Measurements from ENCODE around the gene TIMP3. TPM values are rescaled to one million over a fixed set of nuclear protein-coding genes. Genes with fewer than 3 reads are reported as not detected.

The TIMP3 gene
- total and polyA plus RNA-seq, 2 experiments from 2014 or later, result 91.6 to 96.1 TPM

DNA sequence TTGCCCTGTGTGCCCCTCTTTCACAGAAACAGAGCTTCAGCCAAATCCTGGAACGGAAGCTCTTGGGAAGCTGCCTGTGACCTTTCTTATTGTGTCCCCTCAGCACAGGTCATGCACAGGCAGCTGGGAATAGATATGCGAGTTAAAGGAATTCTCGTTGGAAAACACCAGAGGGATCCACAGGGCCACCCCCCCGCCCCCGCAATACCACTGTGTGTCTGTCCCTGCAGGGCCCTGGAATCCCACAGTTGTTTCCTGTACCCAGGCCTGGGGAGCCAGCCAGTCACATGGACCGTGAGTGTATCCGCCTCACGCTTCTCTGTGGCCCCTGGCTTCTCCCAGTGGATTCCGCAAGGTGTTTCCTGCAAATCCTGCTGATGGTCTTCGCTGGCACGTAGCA lies 29.0 kb downstream of the TIMP3 start:
- Histone ChIP-seq H3K27ac (no peak overlapping the region), H4K20me1 (ENCODE audit: insufficient read depth, poor library complexity, severe bottlenecking) (peaks cover 23% of the 10 kb centered on the region)

DNA sequence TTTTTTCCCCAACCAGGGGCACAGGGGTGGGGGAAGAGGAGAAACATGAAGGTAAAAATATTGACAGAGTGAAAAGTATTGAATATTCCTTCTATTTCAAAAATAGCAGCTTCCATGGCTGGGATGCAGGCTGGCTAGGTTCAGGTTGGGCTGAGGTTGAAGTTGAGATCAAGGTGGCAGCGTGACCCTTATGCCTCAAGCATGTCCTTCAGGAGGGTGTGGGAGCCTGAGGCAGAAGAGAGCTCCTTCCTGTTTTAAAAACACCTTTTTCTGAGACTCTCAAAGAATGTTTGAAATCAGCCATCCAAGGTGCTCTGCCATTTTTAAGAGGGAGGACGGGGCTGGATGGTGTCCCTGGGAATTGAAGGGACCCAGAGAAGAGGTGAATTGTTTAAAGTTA lies 29.5 kb downstream of the TIMP3 start:
- no peaks in the 10 kb centered on the region for H3K36me3 ChIP-seq (replicated peaks; ENCODE audit: insufficient read depth, low read depth)
- no peak for DNase-seq (ENCODE audit: low spot score)
- no peaks in the 10 kb centered on the region for H3K79me2 ChIP-seq
- no peaks in the 10 kb centered on the region for H3K27me3 ChIP-seq
- no peaks in the 10 kb centered on the region for H3K9me3 ChIP-seq (ENCODE audit: low read depth)
- H4K20me1 ChIP-seq (ENCODE audit: insufficient read depth, poor library complexity, severe bottlenecking), result peaks cover 23% of the 10 kb centered on the region
- H3K4me3 ChIP-seq, result no peak overlapping the region
- TF ChIP-seq, protein P1, sequence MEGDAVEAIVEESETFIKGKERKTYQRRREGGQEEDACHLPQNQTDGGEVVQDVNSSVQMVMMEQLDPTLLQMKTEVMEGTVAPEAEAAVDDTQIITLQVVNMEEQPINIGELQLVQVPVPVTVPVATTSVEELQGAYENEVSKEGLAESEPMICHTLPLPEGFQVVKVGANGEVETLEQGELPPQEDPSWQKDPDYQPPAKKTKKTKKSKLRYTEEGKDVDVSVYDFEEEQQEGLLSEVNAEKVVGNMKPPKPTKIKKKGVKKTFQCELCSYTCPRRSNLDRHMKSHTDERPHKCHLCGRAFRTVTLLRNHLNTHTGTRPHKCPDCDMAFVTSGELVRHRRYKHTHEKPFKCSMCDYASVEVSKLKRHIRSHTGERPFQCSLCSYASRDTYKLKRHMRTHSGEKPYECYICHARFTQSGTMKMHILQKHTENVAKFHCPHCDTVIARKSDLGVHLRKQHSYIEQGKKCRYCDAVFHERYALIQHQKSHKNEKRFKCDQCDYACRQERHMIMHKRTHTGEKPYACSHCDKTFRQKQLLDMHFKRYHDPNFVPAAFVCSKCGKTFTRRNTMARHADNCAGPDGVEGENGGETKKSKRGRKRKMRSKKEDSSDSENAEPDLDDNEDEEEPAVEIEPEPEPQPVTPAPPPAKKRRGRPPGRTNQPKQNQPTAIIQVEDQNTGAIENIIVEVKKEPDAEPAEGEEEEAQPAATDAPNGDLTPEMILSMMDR (IDR thresholded peaks at IDR 0.05; ENCODE audit: poor library complexity), result no peak
- TF ChIP-seq EZH2phosphoT487 (IDR thresholded peaks at IDR 0.05; ENCODE audit: low read depth, severe bottlenecking, unreplicated experiment) (no peak), EZH2 (IDR thresholded peaks at IDR 0.05; ENCODE audit: borderline replicate concordance) (no peak)
- H3K4me2 ChIP-seq, result no peak overlapping the region
- WGBS (ENCODE audit: low lambda C conversion rate, missing lambda C conversion rate), result 89% methylated on average over 2 of the region's 2 CpGs
- no peaks in the 10 kb centered on the region for H3K9me2 ChIP-seq (replicated peaks; ENCODE audit: insufficient read depth)
- peaks cover 19% of the 10 kb centered on the region for H3K4me1 ChIP-seq (ENCODE audit: insufficient read depth)
- no peak overlapping the region for H3K27ac ChIP-seq
- H2AFZ ChIP-seq, result no peak overlapping the region

More for the DNA sequence above, 29.0 kb downstream of the TIMP3 start:
- Histone ChIP-seq H3K9me2 (replicated peaks; ENCODE audit: insufficient read depth) (no peaks in the 10 kb centered on the region), H3K4me2 (no peak overlapping the region), H3K4me1 (ENCODE audit: insufficient read depth) (peaks cover 19% of the 10 kb centered on the region), H3K9me3 (ENCODE audit: low read depth) (no peaks in the 10 kb centered on the region), H3K27me3 (no peaks in the 10 kb centered on the region), H3K4me3 (no peak overlapping the region), H3K36me3 (replicated peaks; ENCODE audit: insufficient read depth, low read depth) (no peaks in the 10 kb centered on the region), H3K79me2 (no peaks in the 10 kb centered on the region), H2AFZ (no peak overlapping the region)
- TF ChIP-seq EZH2 (IDR thresholded peaks at IDR 0.05; ENCODE audit: borderline replicate concordance) (no peak), EZH2phosphoT487 (IDR thresholded peaks at IDR 0.05; ENCODE audit: low read depth, severe bottlenecking, unreplicated experiment) (no peak)
- TF ChIP-seq, protein P1 (IDR thresholded peaks at IDR 0.05; ENCODE audit: poor library complexity), result no peak
- no peak for DNase-seq (ENCODE audit: low spot score)
- WGBS (ENCODE audit: low lambda C conversion rate, missing lambda C conversion rate), result 71% methylated on average over 11 of the region's 11 CpGs

DNA sequence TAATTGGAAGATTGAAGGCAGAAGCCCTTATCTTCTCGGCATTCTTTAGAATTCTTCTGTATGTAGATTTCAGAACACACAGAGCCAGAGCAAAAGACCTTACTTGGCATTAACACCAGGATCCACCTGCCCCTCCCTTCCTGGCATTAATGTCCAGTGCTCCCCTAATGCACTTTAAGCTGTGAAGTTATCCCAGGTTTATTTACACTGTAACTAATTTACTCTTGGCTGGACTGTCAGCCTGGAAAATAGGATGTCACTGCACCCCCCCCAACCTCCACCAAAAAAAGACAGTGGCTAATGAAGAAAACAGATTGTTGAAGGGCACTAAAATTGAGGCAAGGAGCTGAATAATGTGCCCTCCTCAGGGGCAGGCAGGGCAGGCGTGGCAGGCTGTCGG lies 30.1 kb downstream of the TIMP3 start:
- no peaks in the 10 kb centered on the region for H3K27me3 ChIP-seq
- no peak overlapping the region for H3K4me3 ChIP-seq
- WGBS (ENCODE audit: low lambda C conversion rate, missing lambda C conversion rate), result 70% methylated on average over 3 of the region's 3 CpGs
- DNase-seq (ENCODE audit: low spot score), result no peak
- no peak overlapping the region for H2AFZ ChIP-seq
- H3K79me2 ChIP-seq, result peaks cover 2% of the 10 kb centered on the region
- no peak overlapping the region for H3K4me2 ChIP-seq
- no peaks in the 10 kb centered on the region for H3K36me3 ChIP-seq (replicated peaks; ENCODE audit: insufficient read depth, low read depth)
- peaks cover 20% of the 10 kb centered on the region for H4K20me1 ChIP-seq (ENCODE audit: insufficient read depth, poor library complexity, severe bottlenecking)
- H3K4me1 ChIP-seq (ENCODE audit: insufficient read depth), result peaks cover 15% of the 10 kb centered on the region
- TF ChIP-seq EZH2 (IDR thresholded peaks at IDR 0.05; ENCODE audit: borderline replicate concordance) (no peak), EZH2phosphoT487 (IDR thresholded peaks at IDR 0.05; ENCODE audit: low read depth, severe bottlenecking, unreplicated experiment) (no peak)
- H3K27ac ChIP-seq, result no peak overlapping the region
- no peaks in the 10 kb centered on the region for H3K9me2 ChIP-seq (replicated peaks; ENCODE audit: insufficient read depth)
- H3K9me3 ChIP-seq (ENCODE audit: low read depth), result no peaks in the 10 kb centered on the region

DNA sequence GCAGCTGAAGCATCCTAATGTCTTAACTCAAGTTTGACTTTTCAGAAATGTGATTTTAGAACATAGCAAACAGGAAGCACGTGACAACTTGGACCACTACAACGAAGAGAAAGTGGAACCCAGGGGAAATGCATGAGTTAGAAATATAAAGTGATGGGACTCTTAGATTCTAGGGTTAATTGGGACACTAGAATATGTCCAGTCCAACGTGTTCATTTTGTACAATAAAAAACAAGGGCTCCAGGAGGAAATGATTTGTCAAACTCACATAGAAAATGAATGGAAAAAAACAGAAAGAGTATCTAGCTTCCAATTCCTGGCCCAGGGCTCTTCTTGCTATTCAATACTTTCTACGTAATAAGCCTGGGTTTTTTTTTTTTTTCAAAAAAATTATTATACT lies 30.7 kb downstream of the TIMP3 start:
- Histone ChIP-seq H3K9me3 (ENCODE audit: low read depth) (no peaks in the 10 kb centered on the region), H3K36me3 (replicated peaks; ENCODE audit: insufficient read depth, low read depth) (no peaks in the 10 kb centered on the region), H3K4me3 (no peak overlapping the region), H3K79me2 (peaks cover 8% of the 10 kb centered on the region), H3K4me2 (no peak overlapping the region), H4K20me1 (ENCODE audit: insufficient read depth, poor library complexity, severe bottlenecking) (peaks cover 15% of the 10 kb centered on the region), H3K4me1 (ENCODE audit: insufficient read depth) (peaks cover 9% of the 10 kb centered on the region), H3K9me2 (replicated peaks; ENCODE audit: insufficient read depth) (no peaks in the 10 kb centered on the region), H3K27me3 (no peaks in the 10 kb centered on the region), H2AFZ (no peak overlapping the region), H3K27ac (no peak overlapping the region)
- WGBS (ENCODE audit: low lambda C conversion rate, missing lambda C conversion rate), result 80% methylated on average over 4 of the region's 4 CpGs
- TF ChIP-seq, protein P1 (IDR thresholded peaks at IDR 0.05; ENCODE audit: poor library complexity), result no peak
- DNase-seq (ENCODE audit: low spot score), result no peak
